ENCODE results near the gene PDX1.

Gene PDX1

DNA sequence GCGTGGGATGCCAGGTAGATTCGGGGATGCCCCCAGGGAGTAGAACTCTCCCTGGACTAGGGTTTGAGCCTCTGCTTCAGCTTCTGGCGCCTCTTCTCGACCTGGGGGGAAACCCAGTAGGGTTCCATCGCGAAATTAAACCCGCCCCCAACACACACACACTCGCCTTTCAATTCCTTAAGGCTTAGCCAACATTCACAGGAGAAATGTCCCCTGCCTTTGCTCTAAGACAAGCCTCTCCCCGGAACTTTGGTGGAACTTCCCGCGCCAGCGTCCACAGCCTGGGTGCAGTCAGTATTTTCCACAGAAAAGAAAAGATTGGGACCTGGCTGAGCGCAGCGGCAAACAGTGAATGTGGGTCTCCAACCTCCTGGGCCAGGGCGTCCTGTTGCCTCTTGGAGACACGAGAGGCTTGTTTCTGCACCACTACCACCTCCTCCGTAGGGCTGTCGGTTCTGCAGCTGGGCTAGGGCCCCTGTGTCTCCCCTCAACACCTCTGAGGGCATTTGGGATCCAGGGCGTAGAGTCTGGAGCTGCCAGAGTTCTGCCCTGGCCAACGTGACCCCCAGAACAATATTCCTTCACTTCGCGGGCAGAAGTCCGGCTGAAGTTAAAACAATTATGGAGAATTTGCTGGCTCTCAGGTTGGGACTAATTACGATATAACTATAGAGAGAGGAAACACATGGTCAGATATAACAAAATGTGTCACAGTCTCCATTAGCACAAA is 3.2 kb downstream of the PDX1 start:
- DNase-seq: no peak

- no peak for DNase-seq
Observed at GRCh38 chr13:27923794-27924528, 4.2 kb downstream of the PDX1 start.

GRCh38 chr13:27924529-27925141 is 4.8 kb downstream of the PDX1 start:
- no peak for DNase-seq

GRCh38 chr13:27925220-27925991 is 5.6 kb downstream of the PDX1 start:
- DNase-seq: no peak

- no peak for DNase-seq
Observed at GRCh38 chr13:27926644-27927434, 7.0 kb downstream of the PDX1 start.

- no peak for DNase-seq
Observed at GRCh38 chr13:27927444-27928352, 7.9 kb downstream of the PDX1 start.

DNA sequence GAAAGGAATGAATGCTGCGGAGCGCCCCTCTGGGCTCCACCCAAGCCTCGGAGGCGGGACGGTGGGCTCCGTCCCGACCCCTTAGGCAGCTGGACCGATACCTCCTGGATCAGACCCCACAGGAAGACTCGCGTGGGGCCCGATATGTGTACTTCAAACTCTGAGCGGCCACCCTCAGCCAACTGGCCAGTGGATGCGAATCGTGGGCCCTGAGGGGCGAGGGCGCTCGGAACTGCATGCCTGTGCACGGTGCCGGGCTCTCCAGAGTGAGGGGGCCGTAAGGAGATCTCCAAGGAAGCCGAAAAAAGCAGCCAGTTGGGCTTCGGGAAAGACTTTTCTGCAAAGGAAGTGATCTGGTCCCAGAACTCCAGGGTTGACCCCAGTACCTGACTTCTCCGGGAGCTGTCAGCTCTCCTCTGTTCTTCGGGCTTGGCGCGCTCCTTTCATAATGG is 8.6 kb downstream of the PDX1 start:
- no peak for DNase-seq

- no peak for DNase-seq
Observed at GRCh38 chr13:27928805-27929753, 9.3 kb downstream of the PDX1 start.

DNA sequence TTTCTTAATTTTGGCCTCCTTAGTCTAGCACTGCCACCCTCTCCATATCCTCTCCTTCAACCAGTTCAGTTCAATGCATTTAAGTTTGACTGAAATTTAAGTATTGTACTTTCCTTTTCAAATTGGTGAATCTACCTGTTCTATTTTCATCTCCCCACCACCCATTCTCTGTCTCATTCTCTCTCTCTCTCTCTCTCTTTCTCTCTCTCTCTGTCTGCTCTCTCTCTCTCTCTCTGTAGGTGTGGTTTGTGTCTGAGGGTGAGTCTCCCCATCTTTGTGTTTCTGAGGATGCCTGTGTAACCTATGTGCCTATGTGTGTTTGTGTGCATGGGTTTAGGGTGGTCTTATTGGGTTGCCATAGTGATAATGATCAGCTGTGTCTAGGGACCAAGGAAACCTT is 10.1 kb downstream of the PDX1 start:
- no peak for DNase-seq

DNA sequence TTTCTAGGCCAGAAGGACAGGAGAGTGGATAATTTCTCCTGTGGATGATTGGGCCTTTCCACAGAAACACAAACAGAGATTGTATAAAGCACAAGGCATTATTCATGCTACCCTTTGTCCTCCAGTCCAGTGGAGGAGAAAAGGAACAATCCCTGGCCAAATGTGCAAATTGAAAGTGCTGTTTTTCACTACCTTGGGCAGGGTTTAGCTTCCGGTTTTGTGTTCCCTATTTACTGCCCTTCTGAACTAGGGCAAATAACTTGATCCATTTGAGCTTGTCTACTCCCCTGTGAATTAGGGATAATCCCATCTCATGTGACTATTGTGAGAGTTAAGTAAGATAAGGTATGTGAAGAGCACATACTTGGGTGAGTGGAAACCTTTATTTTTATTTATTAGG is 13.3 kb downstream of the PDX1 start:
- DNase-seq: no peak

DNA sequence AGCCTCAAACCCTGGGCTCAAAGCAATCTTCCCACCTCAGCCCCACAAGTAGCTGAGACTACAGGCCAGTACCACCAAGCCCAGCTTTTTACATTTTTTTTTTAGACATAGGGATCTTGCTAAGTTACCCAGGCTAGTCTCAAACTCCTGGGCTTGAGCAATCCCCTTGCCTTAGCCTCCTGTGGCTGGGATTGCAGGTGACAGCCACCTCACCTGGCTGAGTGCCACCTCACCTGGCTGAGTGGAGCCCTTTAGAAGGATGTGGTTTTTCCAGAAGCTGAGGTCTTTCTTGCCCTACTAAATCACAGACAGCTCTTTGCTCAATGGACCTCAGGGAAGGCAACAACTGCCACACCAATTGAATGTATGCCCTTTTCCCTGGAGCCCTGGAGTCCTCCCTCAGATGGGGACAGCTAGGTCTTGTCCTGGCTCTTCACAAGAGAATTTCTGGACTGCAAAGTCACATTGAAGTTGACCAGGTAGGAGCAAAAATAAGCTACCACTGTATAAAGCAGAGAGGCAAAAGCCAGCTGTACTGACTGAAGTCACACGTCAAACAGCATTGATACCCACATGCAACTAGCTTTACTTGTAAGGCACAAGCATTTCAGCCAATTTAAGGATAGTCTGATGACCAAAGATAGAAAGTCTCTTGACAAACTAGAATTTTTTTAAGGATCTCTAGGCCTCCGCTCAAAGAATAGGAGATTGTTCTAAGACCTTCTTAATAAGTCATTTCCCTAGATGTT is 14.0 kb downstream of the PDX1 start:
- no peak for DNase-seq

GRCh38 chr13:27942972-27943371 is 23.2 kb downstream of the PDX1 start:
- DNase-seq: no peak

DNA sequence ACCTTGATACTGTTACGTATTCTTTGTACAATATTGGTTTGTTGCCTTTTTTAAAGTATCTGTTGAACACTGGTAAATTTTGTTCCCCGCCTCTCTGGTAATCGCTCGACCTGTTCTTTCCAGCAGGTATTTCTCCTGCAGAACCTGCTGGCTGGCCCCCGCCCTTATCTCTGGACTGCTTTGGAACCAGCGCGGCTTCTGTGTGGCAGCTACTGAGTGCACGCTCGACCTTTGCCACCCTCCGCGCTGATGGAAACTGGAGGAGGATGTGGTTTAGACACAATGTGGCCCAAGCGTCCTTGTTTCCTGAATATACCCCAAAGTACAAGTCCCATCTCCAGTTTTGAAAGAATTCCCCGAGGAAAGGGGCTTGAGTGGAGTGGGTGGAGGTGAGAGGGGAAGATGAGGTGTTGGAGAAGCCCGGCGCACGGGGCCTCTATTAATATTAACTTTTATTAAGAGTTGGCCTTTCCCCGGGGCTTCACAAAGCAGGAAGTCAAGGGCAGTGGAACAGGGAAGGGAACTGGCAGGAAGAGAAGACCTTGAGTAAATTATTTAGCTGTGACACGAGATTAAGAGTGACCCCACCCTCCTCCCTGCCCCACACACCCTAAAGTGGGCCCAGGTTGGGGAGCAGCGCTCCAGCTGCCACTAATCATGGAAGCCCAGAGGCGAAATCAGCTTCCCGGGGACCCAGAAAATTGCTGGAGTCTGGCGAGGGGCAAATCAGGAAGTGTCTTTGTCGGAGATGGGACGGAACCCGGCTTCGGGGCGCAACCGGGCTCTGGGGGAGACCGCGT is 33.3 kb downstream of the PDX1 start:
- no peak for DNase-seq

- DNase-seq: peak; percentile 30
Observed at GRCh38 chr13:27953676-27954405, 34.0 kb downstream of the PDX1 start.

- no peak for DNase-seq
Observed at GRCh38 chr13:27954406-27954851, 34.6 kb downstream of the PDX1 start.

DNA sequence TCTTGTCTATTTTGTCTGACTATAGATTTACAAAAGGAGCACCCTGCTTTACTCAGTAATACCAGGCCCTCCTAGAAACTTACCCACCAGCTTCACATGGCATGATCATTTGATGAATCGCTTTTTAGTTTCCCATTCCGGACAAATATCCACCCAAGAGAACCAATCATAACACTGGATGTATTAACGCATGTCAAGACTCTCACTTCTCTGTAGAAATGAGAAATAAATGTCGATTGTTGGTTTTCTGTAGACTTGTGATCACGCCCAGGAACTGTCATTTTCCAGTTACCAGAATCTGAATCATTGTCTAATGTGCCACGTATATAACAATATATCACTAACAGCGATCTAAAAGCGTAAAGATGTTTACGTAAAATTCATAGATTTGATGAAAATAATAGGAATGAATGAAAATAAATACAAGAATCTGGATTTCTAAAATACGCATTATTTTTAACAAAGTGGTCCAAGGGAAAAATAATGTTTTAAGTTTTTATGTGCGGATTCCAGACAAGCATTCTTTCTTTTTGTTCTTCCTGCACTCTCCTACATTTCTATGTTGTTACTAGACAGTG is 35.3 kb downstream of the PDX1 start:
- DNase-seq: no peak
